Measurements from ENCODE around the gene HAUS8.

GRCh38 chr19:17121736-17122293, 46.6 kb upstream of the HAUS8 start:
- TF ChIP-seq CTCF (conservative IDR thresholded peaks at IDR 0.05; ENCODE audit: low read depth, low read length) (no peak), EZH2phosphoT487 (IDR thresholded peaks at IDR 0.05; ENCODE audit: borderline replicate concordance, low read length) (no peak)

Data from PC-3 (cell line).